K562 (cell line): ENCODE data around the gene RNU6-1. TPM values are rescaled to one million over a fixed set of nuclear protein-coding genes. Genes with fewer than 3 reads are reported as not detected.
A peak's percentile ranks its signal among the peaks of the same experiment; 100 is the strongest.

Experiments used
- ELK3 ChIP-seq: fragments of 450-650 bp; formaldehyde crosslinking; IDR thresholded peaks from 2 replicates; pipeline ENCODE4 v1.4.0; 2020; ENCODE audit warnings: mild to moderate bottlenecking
- FOXP1 ChIP-seq: sonication (generic); formaldehyde crosslinking; IDR thresholded peaks from 2 replicates; pipeline ENCODE4 v1.8.0; 2022; ENCODE audit warnings: mild to moderate bottlenecking, missing genetic modification reagents
- KHSRP ChIP-seq: fragments of 450-650 bp; IDR thresholded peaks from 2 replicates; pipeline ENCODE4 v1.6.1; 2017
- KLF13 ChIP-seq: fragments of 450-650 bp; IDR thresholded peaks from 2 replicates; pipeline ENCODE4 v1.6.1; 2016; ENCODE audit warnings: missing genetic modification characterization, low read depth, mild to moderate bottlenecking, missing compliant biosample characterization, moderate library complexity, borderline replicate concordance
- MBD1 ChIP-seq: fragments of 250-450 bp; sonication (Bioruptor Pico); IDR thresholded peaks from 2 replicates; pipeline ENCODE4 v1.8.0; 2022; ENCODE audit warnings: inconsistent platforms
- MED1 ChIP-seq: sonication (generic); formaldehyde crosslinking; IDR thresholded peaks from 2 replicates; pipeline ENCODE4 v1.8.1; 2023; ENCODE audit warnings: missing genetic modification reagents, borderline replicate concordance
- NELFE ChIP-seq: IDR thresholded peaks from 2 replicates; pipeline ENCODE4 v1.6.1; 2011; ENCODE audit warnings: mild to moderate bottlenecking; ENCODE audit not compliant: insufficient read depth, insufficient read length
- PHF20 ChIP-seq: fragments of 450-650 bp; IDR thresholded peaks from 2 replicates; pipeline ENCODE4 v1.6.1; 2018; ENCODE audit not compliant: partially characterized antibody
- PURB ChIP-seq: sonication (generic); formaldehyde crosslinking; IDR thresholded peaks from 2 replicates; pipeline ENCODE4 v1.9.0; 2021; ENCODE audit warnings: low read depth, mild to moderate bottlenecking, missing genetic modification reagents
- TCFL5 ChIP-seq: fragments of 250-450 bp; sonication (Bioruptor Pico); conservative IDR thresholded peaks from 2 replicates; pipeline ENCODE4 v1.6.1; 2021; ENCODE audit warnings: mild to moderate bottlenecking, moderate library complexity, matching md5 sums
- ZBTB34 ChIP-seq: fragments of 250-450 bp; sonication (Bioruptor Pico); IDR thresholded peaks from 2 replicates; pipeline ENCODE4 v1.8.0; 2021; ENCODE audit warnings: mild to moderate bottlenecking, moderate library complexity
- ZNF224 ChIP-seq: sonication (generic); formaldehyde crosslinking; IDR thresholded peaks from 2 replicates; pipeline ENCODE4 v1.8.0; 2022; ENCODE audit warnings: mild to moderate bottlenecking, missing genetic modification reagents
- ZNF263 ChIP-seq: sonication (generic); formaldehyde crosslinking; IDR thresholded peaks from 2 replicates; pipeline ENCODE4 v1.8.0; 2022; ENCODE audit warnings: mild to moderate bottlenecking, missing genetic modification reagents, borderline replicate concordance
- ZNF274 ChIP-seq: IDR thresholded peaks from 2 replicates; pipeline ENCODE4 v1.6.1; 2011; ENCODE audit warnings: low read depth, mild to moderate bottlenecking, low read length, moderate library complexity, borderline replicate concordance
- polyA plus RNA-seq, 8 experiments: library from polyadenylated mRNA; depleted of rRNA in 4 of 8; stranded (reverse) in 5 of 8; unstranded in 3 of 8; fragments of >200 nt; fragmentation: Nextera tagmentation in 2 of 8; fragmentation: Illumina TruSeq in 1 of 8; extraction: Ambion mirVana in 2 of 8; extraction: Trizol in 1 of 8; gene quantifications; 2 replicates each; pipeline versions ENCODE4 v1.2.1 to v1.2.3, GENCODE V29; 2011 to 2014; ENCODE audit warnings: inconsistent platforms in 1 of 8, missing spikeins in 1 of 8
- total RNA-seq, 7 experiments: library from RNA; depleted of rRNA in 6 of 7; stranded (reverse); fragments of >200 nt in 6 of 7; fragmentation: Illumina TruSeq in 2 of 7; extraction: Trizol in 2 of 7; gene quantifications; 2 replicates each; pipeline versions ENCODE4 v1.2.1 to v1.2.3, GENCODE V29; 2011 to 2021; ENCODE audit warnings: low replicate concordance in 1 of 7
- TF ChIP-seq, protein P1 (sequence below), 2 experiments: fragments of 250-450 bp in 1 of 2; fragments of 450-650 bp in 1 of 2; sonication (Bioruptor Pico) in 1 of 2; IDR thresholded peaks; 2 replicates each; pipeline versions ENCODE4 v1.6.1 to v1.8.0; 2016 to 2021; ENCODE audit warnings: mild to moderate bottlenecking in 2 of 2, moderate library complexity in 2 of 2, missing compliant biosample characterization in 1 of 2, missing genetic modification characterization in 1 of 2
- TF ChIP-seq, protein P2 (sequence below), 2 experiments: fragments of 450-650 bp; IDR thresholded peaks; 2 replicates each; pipeline ENCODE4 v1.6.1; 2016
- TF ChIP-seq, protein P3 (sequence below): sonication (generic); formaldehyde crosslinking; IDR thresholded peaks from 2 replicates; pipeline ENCODE4 v1.8.0; 2023; ENCODE audit warnings: mild to moderate bottlenecking, missing genetic modification reagents

The RNU6-1 gene
- total and polyA plus RNA-seq, 9 of the 15 experiments (the other 6 are each of a cell fraction or from before 2014, with no cell fraction given): not detected

- no peak for TF ChIP-seq ELK3 (CRISPR knock-in tag)
- TF ChIP-seq, protein P1, sequence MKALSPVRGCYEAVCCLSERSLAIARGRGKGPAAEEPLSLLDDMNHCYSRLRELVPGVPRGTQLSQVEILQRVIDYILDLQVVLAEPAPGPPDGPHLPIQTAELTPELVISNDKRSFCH (CRISPR knock-in tag; IDR thresholded peaks at IDR 0.05): no peak
- TF ChIP-seq, protein P1 (tag; IDR thresholded peaks at IDR 0.05): no peak
- TF ChIP-seq MED1 (CRISPR knock-in tag): no peak
- TF ChIP-seq, protein P2, sequence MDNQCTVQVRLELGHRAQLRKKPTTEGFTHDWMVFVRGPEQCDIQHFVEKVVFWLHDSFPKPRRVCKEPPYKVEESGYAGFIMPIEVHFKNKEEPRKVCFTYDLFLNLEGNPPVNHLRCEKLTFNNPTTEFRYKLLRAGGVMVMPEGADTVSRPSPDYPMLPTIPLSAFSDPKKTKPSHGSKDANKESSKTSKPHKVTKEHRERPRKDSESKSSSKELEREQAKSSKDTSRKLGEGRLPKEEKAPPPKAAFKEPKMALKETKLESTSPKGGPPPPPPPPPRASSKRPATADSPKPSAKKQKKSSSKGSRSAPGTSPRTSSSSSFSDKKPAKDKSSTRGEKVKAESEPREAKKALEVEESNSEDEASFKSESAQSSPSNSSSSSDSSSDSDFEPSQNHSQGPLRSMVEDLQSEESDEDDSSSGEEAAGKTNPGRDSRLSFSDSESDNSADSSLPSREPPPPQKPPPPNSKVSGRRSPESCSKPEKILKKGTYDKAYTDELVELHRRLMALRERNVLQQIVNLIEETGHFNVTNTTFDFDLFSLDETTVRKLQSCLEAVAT (IDR thresholded peaks at IDR 0.05): no peak
- peak; percentile 10 for TF ChIP-seq PHF20
- TF ChIP-seq FOXP1 (CRISPR knock-in tag): no peak
- no peak for TF ChIP-seq ZNF263
- no peak for TF ChIP-seq ZNF224
- TF ChIP-seq ZNF274: no peak
- no peak for TF ChIP-seq NELFE
- no peak for TF ChIP-seq PURB (CRISPR knock-in tag)
- no peak for TF ChIP-seq KHSRP
- no peak for TF ChIP-seq TCFL5 (CRISPR knock-in tag)
- no peak for TF ChIP-seq MBD1 (CRISPR knock-in tag)
- TF ChIP-seq KLF13 (tag): 0 out of 2 replicates have a peak, but pooled peaks have one; percentile 31
- no peak for TF ChIP-seq ZBTB34 (CRISPR knock-in tag)
- TF ChIP-seq, protein P3, sequence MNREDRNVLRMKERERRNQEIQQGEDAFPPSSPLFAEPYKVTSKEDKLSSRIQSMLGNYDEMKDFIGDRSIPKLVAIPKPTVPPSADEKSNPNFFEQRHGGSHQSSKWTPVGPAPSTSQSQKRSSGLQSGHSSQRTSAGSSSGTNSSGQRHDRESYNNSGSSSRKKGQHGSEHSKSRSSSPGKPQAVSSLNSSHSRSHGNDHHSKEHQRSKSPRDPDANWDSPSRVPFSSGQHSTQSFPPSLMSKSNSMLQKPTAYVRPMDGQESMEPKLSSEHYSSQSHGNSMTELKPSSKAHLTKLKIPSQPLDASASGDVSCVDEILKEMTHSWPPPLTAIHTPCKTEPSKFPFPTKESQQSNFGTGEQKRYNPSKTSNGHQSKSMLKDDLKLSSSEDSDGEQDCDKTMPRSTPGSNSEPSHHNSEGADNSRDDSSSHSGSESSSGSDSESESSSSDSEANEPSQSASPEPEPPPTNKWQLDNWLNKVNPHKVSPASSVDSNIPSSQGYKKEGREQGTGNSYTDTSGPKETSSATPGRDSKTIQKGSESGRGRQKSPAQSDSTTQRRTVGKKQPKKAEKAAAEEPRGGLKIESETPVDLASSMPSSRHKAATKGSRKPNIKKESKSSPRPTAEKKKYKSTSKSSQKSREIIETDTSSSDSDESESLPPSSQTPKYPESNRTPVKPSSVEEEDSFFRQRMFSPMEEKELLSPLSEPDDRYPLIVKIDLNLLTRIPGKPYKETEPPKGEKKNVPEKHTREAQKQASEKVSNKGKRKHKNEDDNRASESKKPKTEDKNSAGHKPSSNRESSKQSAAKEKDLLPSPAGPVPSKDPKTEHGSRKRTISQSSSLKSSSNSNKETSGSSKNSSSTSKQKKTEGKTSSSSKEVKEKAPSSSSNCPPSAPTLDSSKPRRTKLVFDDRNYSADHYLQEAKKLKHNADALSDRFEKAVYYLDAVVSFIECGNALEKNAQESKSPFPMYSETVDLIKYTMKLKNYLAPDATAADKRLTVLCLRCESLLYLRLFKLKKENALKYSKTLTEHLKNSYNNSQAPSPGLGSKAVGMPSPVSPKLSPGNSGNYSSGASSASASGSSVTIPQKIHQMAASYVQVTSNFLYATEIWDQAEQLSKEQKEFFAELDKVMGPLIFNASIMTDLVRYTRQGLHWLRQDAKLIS: no peak
Observed at GRCh38 chr15:67884514-67885174, 44.8 kb upstream of the RNU6-1 start (continued).
